Measurements from ENCODE around the gene FSTL4. TPM values are rescaled to one million over a fixed set of nuclear protein-coding genes. Genes with fewer than 3 reads are reported as not detected.

Gene FSTL4
- total RNA-seq, 1 experiment from 2014 or later: not detected

- in situ Hi-C loops (cut with HindIII; ENCODE audit: low pct_unique_long_range_greater_than_20kb, low sequenced_read_pairs): no loop called here
- DNase-seq (ENCODE audit: low read depth): peak; percentile 5
Measured at GRCh38 chr5:133319905-133320520, 292.3 kb downstream of the FSTL4 start.

DNA sequence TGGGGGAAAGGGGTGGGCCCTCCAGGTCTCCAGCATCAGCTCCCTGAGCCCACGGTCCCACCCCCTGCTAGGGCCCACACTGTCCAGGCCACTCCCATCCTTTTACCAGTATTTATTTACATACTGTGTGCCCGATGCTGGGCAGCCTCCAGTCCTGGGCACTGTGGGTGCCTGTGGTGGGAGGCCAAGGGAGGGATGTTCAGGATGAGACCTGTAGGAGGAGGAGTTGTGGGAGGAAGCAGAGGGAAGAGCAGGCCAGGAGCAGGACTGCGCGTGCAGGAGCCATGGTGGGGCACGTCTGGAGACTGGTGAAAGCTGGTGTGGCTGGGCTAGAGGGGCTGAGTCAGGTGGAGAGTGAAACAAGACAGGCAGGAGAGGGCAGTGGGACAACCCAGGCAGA, 293.1 kb downstream of the FSTL4 start:
- in situ Hi-C loops (cut with HindIII; ENCODE audit: low pct_unique_long_range_greater_than_20kb, low sequenced_read_pairs): no loop called here
- DNase-seq (ENCODE audit: low read depth): no peak

DNA sequence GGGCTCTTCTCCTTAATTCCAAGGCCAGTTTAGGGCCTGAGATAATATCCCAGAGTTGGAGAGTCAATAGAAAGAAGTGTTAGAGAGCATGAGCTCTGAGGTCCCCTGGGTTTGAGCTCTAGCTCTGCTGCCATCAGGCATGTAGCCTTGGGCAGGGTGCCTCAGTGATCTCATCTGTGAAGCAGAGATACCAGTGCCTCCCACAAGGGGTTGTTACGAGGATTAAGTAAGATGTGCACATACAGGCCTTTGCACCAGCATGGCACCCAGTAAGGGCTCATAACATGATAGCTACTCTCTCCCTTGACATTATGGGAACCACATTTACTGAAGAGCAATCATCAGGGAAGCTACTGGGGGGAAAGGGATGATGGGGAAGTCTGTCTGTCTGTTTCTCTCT, 294.8 kb downstream of the FSTL4 start:
- no peak for DNase-seq (ENCODE audit: low read depth)

DNA sequence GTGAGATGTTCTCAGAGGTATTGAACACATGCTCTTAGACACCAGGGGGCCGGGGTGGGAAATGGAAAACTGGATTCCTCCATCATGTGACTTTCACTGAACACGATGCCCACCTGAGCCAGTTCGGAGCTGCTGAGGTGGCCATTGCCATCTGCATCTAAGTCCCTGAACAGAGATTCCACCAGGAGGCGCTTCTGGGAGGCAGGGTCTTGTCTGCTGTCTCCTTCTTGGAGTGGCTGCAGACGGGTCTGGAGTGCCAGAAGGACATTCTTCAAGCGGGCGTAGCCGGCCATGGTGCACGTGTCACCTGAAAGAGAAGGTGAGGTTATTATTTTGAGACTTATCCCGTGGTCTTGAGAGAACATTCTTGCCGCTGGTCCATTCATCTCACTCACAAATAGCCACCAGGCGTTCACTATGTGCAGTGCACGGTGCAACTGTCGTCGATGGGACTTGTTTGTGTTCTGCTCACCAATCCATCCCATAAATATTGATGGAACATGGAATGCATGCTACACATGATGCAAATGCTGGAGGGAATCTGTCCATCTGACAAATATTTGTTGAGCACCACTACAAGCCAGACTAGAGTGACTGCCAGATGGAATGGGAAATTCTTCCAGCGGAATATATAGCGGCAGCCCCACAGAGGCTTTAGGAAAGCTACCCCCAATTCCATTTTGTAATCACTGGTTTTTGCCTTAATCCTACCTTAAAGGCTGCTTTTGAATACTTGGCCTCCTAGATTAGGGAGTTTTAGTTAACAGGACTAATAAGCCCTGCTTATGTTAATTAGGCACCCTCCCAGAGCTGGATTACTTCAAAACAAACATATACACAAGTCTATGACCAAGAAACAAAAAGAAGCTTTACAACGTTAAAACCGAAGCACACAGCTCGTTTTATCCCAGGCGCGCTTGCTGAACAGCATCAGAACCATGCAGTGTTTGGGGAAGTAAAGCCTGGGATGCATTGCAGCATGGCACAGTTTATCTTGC, 295.7 kb downstream of the FSTL4 start:
- no peak for DNase-seq (ENCODE audit: low read depth)
- in situ Hi-C loops (cut with HindIII; ENCODE audit: low pct_unique_long_range_greater_than_20kb, low sequenced_read_pairs): no loop called here

More for the DNA sequence above, 294.8 kb downstream of the FSTL4 start:
- in situ Hi-C loops (cut with HindIII; ENCODE audit: low pct_unique_long_range_greater_than_20kb, low sequenced_read_pairs): no loop called here

DNA sequence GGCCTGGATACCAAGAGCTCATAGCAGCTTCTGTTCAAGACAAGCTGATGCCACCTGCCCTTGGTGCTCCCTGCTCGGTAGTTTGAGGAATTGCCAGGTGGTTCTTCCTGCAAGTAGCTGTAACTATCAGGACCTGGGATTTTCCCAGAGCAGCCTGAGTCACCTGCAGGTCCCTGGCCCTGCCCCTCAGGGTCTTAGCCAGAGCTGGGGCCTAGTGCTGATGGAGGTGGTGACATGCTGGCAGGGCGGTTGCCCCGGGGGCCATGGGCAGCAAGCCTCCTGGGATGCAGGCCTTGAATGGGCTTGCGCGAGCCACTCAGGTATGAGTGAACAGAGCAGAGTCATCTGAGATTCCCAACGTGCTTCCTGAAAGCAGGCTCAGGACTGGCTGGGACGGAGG, 298.3 kb downstream of the FSTL4 start:
- no peak for DNase-seq (ENCODE audit: low read depth)
- in situ Hi-C loops (cut with HindIII; ENCODE audit: low pct_unique_long_range_greater_than_20kb, low sequenced_read_pairs): no loop called here

DNA sequence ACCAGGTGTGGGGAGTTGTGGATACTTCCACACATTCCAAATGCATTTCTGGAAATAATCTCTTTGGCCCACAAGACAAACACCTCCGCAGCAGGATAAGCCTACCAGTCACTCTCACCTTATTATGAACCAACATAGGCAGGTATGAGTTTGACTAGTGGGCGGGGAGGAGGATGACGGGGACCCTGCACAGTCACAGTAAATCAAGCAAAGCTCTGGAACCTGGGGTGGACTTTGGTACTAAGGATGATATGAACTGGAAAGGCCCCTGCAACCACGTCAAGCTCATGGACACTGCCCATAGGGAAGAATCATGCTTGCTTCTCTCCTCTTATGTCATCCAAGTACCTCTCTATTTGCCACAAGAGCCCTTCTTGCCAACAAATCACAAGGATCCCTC, 301.2 kb downstream of the FSTL4 start:
- DNase-seq (ENCODE audit: low read depth): no peak
- in situ Hi-C loops (cut with HindIII; ENCODE audit: low pct_unique_long_range_greater_than_20kb, low sequenced_read_pairs): no loop called here

DNA sequence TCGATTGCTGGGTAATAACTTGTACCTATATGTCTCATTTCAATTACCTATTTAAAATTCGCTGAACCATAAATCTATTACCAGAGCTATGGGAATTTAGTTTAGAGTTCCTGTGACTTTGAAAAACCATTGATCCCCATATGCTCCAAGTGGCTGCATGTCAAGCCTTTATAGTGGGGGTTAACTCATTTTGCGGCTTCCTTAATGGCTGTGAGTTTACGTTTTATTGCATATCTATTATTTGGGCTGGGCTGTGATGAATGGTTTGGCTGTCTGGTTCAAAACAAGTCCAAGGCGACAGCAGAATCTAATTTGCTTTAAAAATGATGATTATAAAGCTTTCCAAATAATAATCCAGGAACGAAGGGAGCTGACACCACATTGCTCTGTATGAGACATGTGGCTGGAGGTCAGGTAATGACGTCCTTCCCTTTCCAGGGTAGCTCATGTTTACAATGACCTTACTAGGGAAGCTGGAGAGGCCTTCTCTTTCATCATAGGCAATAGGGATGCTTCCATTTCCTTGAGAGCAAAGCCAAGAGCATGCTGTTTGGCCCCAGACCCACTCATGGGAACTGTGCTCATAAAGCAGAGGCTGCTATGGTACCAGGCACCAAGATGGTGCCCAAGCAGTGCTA, 302.2 kb downstream of the FSTL4 start:
- in situ Hi-C loops (cut with HindIII; ENCODE audit: low pct_unique_long_range_greater_than_20kb, low sequenced_read_pairs): no loop called here
- DNase-seq (ENCODE audit: low read depth): no peak

GRCh38 chr5:133309166-133309795, 303.1 kb downstream of the FSTL4 start:
- DNase-seq (ENCODE audit: low read depth): no peak
- in situ Hi-C loops (cut with HindIII; ENCODE audit: low pct_unique_long_range_greater_than_20kb, low sequenced_read_pairs): no loop called here

DNA sequence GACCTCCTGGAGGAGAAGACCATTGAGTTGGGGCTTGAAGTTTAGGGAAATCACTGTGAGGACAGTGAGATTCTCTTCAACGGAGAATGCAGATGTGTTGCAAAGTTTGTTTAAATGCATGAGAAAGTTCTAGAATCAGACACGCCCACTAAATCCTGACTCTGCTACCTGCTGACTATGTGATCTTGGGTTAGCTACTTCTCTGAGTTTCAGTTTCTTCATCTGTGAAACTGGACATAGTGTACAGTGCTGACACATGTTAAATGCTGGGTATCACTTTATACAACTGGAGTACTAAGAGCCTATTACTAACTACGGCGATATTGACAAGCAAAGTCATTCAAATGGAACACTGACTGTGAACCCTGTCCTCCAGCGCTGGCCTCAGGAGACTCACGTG, 305.1 kb downstream of the FSTL4 start:
- no peak for DNase-seq (ENCODE audit: low read depth)
- in situ Hi-C loops (cut with HindIII; ENCODE audit: low pct_unique_long_range_greater_than_20kb, low sequenced_read_pairs): no loop called here

DNA sequence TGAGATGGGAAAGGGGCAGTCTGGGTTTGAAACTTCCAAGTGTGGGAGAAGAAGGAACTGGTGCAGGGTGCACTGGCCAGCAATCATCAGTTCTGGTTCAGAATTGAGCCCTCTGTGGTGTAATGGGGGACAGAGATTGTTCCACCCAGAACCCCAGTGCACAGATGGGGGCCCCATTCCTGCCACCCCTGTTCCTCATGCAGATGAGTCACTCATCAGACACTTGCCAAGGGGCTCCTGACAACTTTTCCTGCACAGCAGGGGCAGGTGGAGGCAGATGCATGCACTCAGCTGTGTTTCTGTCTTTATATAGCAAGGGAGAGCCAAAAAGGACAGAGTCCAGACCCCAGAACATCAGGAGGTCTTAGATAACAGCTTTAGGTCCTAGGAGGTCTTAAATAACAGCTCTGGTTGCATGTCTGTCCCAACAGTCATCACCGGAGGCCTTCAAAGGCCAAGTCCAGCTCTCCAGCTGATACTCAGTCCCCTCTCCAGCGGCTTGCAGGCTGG, 307.6 kb downstream of the FSTL4 start:
- DNase-seq (ENCODE audit: low read depth): no peak
- in situ Hi-C loops (cut with HindIII; ENCODE audit: low pct_unique_long_range_greater_than_20kb, low sequenced_read_pairs): no loop called here

DNA sequence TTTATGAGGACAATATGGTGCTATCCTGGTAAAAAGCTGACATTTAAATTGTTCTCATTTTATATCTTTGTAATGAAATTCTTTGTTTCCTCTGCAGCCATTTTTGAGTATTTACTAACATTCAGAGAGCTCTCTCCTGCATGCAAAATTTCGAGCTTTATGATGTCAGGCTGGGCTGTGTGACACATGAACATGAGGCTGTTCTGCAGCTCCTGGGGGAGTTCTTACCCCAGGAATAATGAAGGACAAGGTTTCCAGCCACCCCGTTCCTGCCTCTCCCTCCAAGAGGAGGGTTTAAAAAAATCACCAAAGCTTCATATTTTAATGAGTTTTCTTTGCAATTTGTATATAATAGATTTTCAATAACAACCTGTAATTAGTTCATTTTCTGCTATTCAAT, 308.2 kb downstream of the FSTL4 start:
- in situ Hi-C loops (cut with HindIII; ENCODE audit: low pct_unique_long_range_greater_than_20kb, low sequenced_read_pairs): no loop called here
- no peak for DNase-seq (ENCODE audit: low read depth)

GRCh38 chr5:133303298-133303697, 309.0 kb downstream of the FSTL4 start:
- in situ Hi-C loops (cut with HindIII; ENCODE audit: low pct_unique_long_range_greater_than_20kb, low sequenced_read_pairs): no loop called here
- no peak for DNase-seq (ENCODE audit: low read depth)

- in situ Hi-C loops (cut with HindIII; ENCODE audit: low pct_unique_long_range_greater_than_20kb, low sequenced_read_pairs): no loop called here
- no peak for DNase-seq (ENCODE audit: low read depth)
Measured at GRCh38 chr5:133299728-133300127, 312.6 kb downstream of the FSTL4 start.

DNA sequence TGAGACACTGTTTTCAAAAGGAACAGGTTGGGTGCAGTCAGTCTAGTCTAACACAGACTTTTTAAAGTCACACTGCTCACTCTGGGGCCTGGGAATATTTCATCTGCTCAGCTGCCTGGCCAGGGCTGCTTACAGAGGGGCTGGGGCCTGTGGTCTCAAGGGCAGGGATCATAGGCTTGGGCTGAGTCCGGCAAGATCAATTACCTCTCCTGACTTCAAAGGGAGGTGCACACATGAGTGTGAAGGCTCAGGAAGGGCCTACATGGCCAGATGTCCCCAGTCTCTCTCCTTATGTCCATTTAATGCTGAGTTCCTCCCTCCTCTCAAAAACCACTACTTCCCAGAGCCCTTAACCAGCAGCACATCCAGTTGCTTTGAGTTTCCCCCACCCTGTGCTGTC, 313.3 kb downstream of the FSTL4 start:
- in situ Hi-C loops (cut with HindIII; ENCODE audit: low pct_unique_long_range_greater_than_20kb, low sequenced_read_pairs): no loop called here
- no peak for DNase-seq (ENCODE audit: low read depth)

DNA sequence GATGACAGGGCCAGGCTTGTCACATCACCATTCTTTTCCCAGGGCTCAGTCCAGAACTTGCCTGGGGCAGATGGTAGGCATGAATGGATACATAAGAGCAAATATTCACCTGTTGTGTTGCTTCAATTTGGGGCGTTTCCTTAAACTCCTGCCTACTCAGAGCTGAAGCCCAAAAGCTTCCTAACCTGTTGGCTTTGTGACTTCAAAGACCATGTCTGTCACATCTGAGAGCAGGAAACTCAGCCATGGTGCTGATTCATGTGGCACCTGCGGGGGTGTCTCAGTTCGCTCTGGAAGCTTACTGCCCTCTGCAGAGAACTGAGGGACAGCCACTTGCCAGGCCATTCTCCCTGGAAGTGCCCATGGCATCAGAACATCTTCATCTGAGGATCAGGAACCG, 313.9 kb downstream of the FSTL4 start:
- in situ Hi-C loops (cut with HindIII; ENCODE audit: low pct_unique_long_range_greater_than_20kb, low sequenced_read_pairs): no loop called here
- DNase-seq (ENCODE audit: low read depth): no peak

GRCh38 chr5:133297293-133297692, 315.0 kb downstream of the FSTL4 start:
- no peak for DNase-seq (ENCODE audit: low read depth)
- in situ Hi-C loops (cut with HindIII; ENCODE audit: low pct_unique_long_range_greater_than_20kb, low sequenced_read_pairs): no loop called here

- in situ Hi-C loops (cut with HindIII; ENCODE audit: low pct_unique_long_range_greater_than_20kb, low sequenced_read_pairs): no loop called here
- no peak for DNase-seq (ENCODE audit: low read depth)
Measured at GRCh38 chr5:133296624-133297023, 315.7 kb downstream of the FSTL4 start.

DNA sequence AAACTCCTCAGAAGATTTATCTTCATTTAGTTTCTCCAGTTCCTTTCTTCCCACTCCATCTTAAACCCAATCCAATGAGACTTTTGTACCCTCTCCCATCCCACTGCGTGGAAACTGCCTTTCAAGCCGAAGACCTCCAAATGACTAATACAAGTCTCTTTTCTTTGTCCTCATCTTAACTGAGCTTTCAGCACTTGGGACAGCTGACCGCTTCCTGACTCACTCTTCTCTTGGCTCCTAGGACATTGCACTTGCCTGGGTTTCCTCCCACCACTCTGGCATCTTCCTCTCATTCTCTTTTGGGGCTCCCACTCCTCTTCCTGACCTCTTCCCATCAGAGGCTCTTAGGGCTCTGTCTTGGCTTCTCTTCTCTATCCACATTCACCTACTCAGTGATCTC, 316.8 kb downstream of the FSTL4 start:
- in situ Hi-C loops (cut with HindIII; ENCODE audit: low pct_unique_long_range_greater_than_20kb, low sequenced_read_pairs): no loop called here
- DNase-seq (ENCODE audit: low read depth): no peak

DNA sequence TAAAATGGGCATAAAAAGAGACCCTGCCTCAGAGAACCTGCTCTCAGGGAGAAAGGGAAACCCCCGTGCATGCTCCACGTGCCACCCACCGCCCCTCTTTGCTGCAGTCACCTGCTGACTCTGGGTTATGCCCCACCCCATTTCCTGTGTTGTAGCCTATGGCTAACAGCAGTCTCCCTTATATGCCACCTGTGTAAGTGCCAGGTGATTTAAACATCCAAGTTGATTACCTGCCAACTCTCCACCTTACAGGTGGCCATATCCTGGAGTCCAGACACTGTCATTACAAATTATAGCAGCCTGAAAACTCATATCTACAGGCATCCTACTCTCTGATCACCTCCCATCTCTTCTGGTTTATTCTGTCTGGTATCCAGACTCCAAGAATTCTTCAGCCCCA, 318.0 kb downstream of the FSTL4 start:
- in situ Hi-C loops (cut with HindIII; ENCODE audit: low pct_unique_long_range_greater_than_20kb, low sequenced_read_pairs): no loop called here

More for the DNA sequence above, 318.0 kb downstream of the FSTL4 start:
- DNase-seq (ENCODE audit: low read depth): no peak

Measured in Caki2 (cell line).